GM19372 (cell line): ENCODE measurements around the gene AGPAT3.

Experiments
- ATAC-seq: cut with Tn5 transposase; IDR thresholded peaks from one replicate; pipeline ENCODE4 v1.9.1; 2021; ENCODE audit warnings: mild to moderate bottlenecking, low read depth, moderate library complexity; ENCODE audit not compliant: unreplicated experiment

AGPAT3 gene

GRCh38 chr21:43988016-43988415 lies 123.0 kb downstream of the AGPAT3 start:
- no peak for ATAC-seq

GRCh38 chr21:43988506-43989230 lies 123.6 kb downstream of the AGPAT3 start:
- ATAC-seq: no peak

DNA sequence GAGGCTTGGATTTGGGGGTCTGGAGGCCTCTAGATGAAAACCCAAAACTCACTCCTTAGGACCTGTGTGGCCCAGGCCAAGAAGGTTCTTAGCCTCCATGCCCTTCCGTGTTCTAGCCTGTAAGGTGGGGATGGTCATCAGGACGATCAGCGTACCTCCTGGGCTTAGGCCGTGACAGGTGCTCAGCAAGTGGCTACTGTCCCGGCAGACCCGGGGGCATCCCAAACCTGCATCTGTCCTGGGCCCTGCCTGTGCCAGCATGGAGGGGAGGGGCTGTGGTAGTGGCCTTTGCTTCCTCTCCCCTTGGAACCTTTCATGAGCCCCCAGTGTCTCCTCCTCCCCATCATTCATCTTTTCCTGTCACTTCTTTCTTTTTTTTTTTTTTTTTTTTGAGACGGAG lies 124.4 kb downstream of the AGPAT3 start:
- no peak for ATAC-seq

- no peak for ATAC-seq
These were observed 126.5 kb downstream of the AGPAT3 start for GRCh38 chr21:43991447-43991991.

- no peak for ATAC-seq
These were observed 127.1 kb downstream of the AGPAT3 start for GRCh38 chr21:43992121-43992520.

DNA sequence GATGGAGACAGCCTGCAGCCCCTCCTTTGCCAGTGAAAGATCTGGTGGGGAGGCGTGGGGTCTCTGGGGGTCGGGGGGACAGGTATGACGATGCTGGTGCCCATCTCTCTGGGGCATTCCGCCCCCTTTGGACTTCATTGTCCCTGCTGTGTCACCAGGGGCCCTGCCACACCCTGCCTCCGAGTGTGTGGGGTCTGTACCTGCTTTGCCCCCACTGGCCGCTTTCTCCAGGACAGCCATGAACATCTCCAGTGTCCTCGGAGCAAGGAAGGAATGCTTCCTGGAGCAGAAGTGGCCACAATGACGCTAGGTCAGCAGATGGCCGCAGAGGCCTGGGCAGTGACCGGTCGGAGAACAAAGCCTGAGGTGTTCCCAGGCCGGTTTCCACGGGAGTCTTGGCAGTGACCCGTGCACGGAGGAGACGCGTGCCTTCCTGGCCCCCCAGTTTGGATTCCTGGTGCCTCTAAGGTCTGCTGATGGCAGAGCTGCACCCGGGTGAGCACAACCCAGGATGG lies 128.5 kb downstream of the AGPAT3 start:
- no peak for ATAC-seq

DNA sequence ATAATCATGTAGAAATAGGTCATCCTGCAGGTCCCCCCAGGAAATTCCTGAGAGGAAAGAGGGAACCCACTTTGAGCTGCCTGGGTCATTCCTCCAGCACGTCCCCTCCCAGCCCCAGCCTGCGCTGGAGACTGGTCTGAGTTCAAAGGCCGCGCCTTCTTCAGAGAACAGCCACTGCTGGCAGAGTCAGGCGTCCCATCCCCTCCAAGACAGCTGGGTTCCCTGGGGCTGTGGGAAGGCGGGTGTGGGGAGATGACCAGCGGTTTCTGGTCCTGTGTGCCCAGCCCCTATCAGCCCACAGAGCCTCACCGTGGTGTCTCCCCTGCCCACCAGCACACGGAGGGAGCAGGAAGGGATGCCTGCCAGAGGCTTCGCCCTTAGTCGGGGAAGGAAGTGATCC lies 129.1 kb downstream of the AGPAT3 start:
- ATAC-seq: no peak

GRCh38 chr21:43994646-43995045 lies 129.6 kb downstream of the AGPAT3 start:
- no peak for ATAC-seq

- no peak for ATAC-seq
These were observed 130.6 kb downstream of the AGPAT3 start for GRCh38 chr21:43995521-43996105.

DNA sequence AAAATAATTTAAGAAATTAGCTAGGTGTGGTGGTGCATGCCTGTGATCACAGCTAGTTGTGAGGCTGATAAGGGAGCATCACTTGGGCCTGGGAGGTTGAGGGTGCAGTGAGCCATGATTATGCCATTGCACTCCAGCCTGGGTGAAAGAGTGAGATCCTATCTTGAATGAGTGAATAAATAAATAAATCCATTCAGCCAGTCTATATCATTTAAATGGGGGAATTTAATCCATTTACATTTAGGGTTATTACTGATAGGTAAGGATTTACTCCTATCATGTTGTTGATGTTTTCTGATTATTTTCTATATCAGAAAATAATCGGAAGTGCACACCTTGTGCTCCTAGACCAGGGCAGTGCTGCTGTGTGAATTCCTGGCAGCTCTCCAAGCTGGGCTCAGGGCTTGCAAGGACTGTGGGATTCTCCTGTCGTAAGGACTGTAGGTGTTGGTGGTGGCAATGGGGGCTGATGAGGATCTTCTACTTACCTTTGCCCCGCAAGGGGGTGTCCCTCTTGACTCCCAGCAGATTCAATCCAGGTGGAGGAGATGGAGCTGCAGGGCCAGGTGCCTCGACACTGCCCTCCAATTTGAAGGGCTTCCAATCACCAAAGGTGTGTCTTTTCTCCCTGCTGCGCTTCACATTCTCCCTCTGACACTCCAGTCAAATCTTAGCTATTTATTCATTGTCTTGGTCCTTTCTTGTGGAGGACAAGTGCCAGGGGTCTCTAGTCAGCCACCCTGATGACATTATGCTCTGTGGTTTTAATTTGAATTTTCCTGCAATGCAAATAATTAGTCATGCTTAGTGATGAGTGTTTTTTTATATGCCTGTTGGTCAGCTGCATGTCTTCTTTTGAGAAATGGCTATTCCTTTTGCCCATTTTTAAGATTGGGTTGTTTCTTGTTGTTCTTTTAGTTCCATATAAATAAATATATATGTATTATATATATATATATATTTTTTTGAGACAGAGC lies 133.0 kb downstream of the AGPAT3 start:
- no peak for ATAC-seq

GRCh38 chr21:44000360-44000759 lies 135.3 kb downstream of the AGPAT3 start:
- ATAC-seq: no peak

DNA sequence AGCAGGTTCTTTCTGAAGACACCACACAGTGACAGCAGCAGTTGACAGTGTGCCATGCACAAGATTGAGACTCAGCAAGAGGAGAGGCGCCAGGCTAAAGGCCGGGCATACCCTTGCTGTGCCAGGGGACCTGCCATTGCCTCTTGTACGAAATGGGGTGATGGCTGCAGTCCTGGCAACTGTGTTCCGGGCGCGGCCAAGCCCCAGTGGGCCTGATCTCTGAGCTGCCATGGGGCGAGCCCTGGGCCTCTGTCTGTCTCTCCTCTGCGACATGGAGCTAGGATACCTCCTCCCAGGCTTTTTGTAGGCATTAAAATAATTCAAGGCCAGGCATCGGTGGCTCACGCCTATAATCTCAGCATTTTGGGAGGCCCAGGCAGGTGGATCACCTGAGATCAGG lies 137.5 kb downstream of the AGPAT3 start:
- ATAC-seq: no peak

- ATAC-seq: no peak
These were observed 138.4 kb downstream of the AGPAT3 start for GRCh38 chr21:44003307-44003966.

GRCh38 chr21:44005071-44005470 lies 140.0 kb downstream of the AGPAT3 start:
- no peak for ATAC-seq

- ATAC-seq: no peak
These were observed 140.6 kb downstream of the AGPAT3 start for GRCh38 chr21:44005593-44005992.

- ATAC-seq: no peak
These were observed 141.1 kb downstream of the AGPAT3 start for GRCh38 chr21:44006017-44006619.

GRCh38 chr21:44006656-44007055 lies 141.6 kb downstream of the AGPAT3 start:
- no peak for ATAC-seq

GRCh38 chr21:44010429-44010828 lies 145.4 kb downstream of the AGPAT3 start:
- ATAC-seq: no peak

- no peak for ATAC-seq
These were observed 146.1 kb downstream of the AGPAT3 start for GRCh38 chr21:44011123-44011522.
